Parathyroid adenoma (tissue), 2 donors: Measurements from ENCODE around the gene MRPL42.

Experiments used
- H2AFZ ChIP-seq: fragments of 300-600 bp; sonication (generic); one replicate; pipeline ENCODE4 v1.7.0; 2017; ENCODE audit warnings: antibody characterized with exemption, mild to moderate bottlenecking
- H3K27ac ChIP-seq: fragments of 300-600 bp; sonication (generic); one replicate; pipeline ENCODE4 v1.7.0; 2017
- H3K27me3 ChIP-seq: fragments of 300-600 bp; sonication (generic); one replicate; pipeline ENCODE4 v1.7.0; 2017; ENCODE audit warnings: low read length; ENCODE audit not compliant: control insufficient read depth, insufficient read depth
- H3K36me3 ChIP-seq: fragments of 300-600 bp; sonication (generic); one replicate; pipeline ENCODE4 v1.7.0; 2017; ENCODE audit warnings: low read length; ENCODE audit not compliant: control insufficient read depth, insufficient read depth
- H3K4me1 ChIP-seq: fragments of 300-600 bp; sonication (generic); one replicate; pipeline ENCODE4 v1.7.0; 2017; ENCODE audit warnings: control low read depth
- H3K4me2 ChIP-seq: fragments of 300-600 bp; sonication (generic); one replicate; pipeline ENCODE4 v1.7.0; 2017; ENCODE audit warnings: low read length
- H3K4me3 ChIP-seq: fragments of 300-600 bp; sonication (generic); one replicate; pipeline ENCODE4 v1.7.0; 2017; ENCODE audit warnings: low read depth, low read length
- H3K79me2 ChIP-seq: fragments of 300-600 bp; sonication (generic); one replicate; pipeline ENCODE4 v1.7.0; 2017; ENCODE audit warnings: control low read depth
- H3K9ac ChIP-seq: fragments of 300-600 bp; sonication (generic); one replicate; pipeline ENCODE4 v1.7.0; 2017; ENCODE audit warnings: mild to moderate bottlenecking
- H3K9me3 ChIP-seq: fragments of 300-600 bp; sonication (generic); one replicate; pipeline ENCODE4 v1.7.0; 2017; ENCODE audit warnings: low read length; ENCODE audit not compliant: control insufficient read depth
- CTCF ChIP-seq: fragments of 300-600 bp; sonication (generic); IDR thresholded peaks from one replicate; pipeline ENCODE4 v1.7.0; 2017; ENCODE audit warnings: antibody characterized with exemption, mild to moderate bottlenecking
- donor health status: primary hyperparathyroidism.

MRPL42 gene

GRCh38 chr12:93524386-93525133 lies 57.2 kb downstream of the MRPL42 start:
- H3K36me3 ChIP-seq = no peaks in the 10 kb centered on the region
- H3K9ac ChIP-seq = no peak overlapping the region
- no peak overlapping the region for H3K4me3 ChIP-seq
- H3K4me1 ChIP-seq = no peaks in the 10 kb centered on the region
- H3K27me3 ChIP-seq = no peaks in the 10 kb centered on the region
- no peaks in the 10 kb centered on the region for H3K79me2 ChIP-seq
- no peaks in the 10 kb centered on the region for H3K9me3 ChIP-seq
- TF ChIP-seq CTCF = no peak
- H3K4me2 ChIP-seq = no peak overlapping the region
- H3K27ac ChIP-seq = no peak overlapping the region
- no peak overlapping the region for H2AFZ ChIP-seq

DNA sequence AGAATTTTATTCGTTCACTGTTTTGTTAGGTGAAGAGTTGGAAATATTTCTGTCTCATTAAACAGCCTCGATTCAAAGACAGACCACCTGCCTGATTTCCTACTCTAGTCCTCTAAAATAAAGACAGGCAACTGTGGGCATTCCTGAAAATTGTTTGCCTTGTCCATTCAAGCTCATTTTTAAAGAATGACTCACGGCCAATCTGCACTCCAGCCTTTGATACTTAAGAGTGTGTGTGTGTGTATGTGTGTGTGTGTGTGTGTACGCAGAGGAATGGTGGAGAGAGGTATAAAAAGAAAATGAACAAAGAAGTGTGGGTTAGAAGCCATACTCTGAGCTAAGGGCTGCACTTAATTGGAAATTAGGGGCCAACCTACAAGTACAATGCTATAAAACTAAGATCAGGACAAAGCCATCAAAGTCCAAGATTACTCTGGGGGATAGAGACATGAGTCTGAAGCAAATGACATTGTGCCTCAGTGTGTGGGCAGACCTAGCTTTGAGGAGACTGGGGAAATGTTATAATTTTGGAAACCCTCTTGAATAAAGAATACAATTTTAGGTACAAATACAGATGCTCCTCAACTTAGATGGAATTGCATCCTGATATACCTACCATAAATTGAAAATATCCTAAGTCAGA lies 59.6 kb downstream of the MRPL42 start:
- Histone ChIP-seq H2AFZ (no peak overlapping the region), H3K27me3 (no peaks in the 10 kb centered on the region), H3K36me3 (no peaks in the 10 kb centered on the region), H3K4me3 (no peak overlapping the region), H3K9ac (no peak overlapping the region), H3K79me2 (no peaks in the 10 kb centered on the region), H3K9me3 (no peaks in the 10 kb centered on the region), H3K4me1 (no peaks in the 10 kb centered on the region), H3K4me2 (no peak overlapping the region), H3K27ac (no peak overlapping the region)
- TF ChIP-seq CTCF = no peak

DNA sequence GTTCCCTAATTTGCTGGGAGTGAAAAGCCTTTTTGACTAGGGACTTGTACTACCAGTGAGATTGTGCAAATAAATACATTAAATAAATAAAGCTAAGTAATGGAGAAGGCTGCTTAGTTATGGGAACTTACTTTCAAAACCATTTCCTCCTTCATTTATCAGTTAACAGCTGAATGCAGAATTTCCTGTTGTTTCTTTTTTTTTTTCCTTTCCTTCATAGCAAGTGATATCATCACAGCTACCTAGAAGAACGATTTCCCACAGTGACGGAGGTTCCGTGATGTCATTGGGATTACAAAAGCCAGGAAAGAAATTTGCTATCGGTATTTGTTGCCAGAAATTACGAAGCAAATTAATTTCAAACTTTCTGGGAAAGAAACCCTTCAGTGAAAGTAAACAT lies 63.0 kb downstream of the MRPL42 start:
- H3K36me3 ChIP-seq = no peaks in the 10 kb centered on the region
- H3K4me3 ChIP-seq = no peak overlapping the region
- no peak overlapping the region for H2AFZ ChIP-seq
- no peak overlapping the region for H3K4me2 ChIP-seq
- H3K27ac ChIP-seq = no peak overlapping the region
- H3K9me3 ChIP-seq = no peaks in the 10 kb centered on the region
- TF ChIP-seq CTCF = no peak
- H3K9ac ChIP-seq = no peak overlapping the region
- H3K27me3 ChIP-seq = no peaks in the 10 kb centered on the region
- no peaks in the 10 kb centered on the region for H3K4me1 ChIP-seq
- no peaks in the 10 kb centered on the region for H3K79me2 ChIP-seq

GRCh38 chr12:93533310-93533709 lies 66.0 kb downstream of the MRPL42 start:
- no peaks in the 10 kb centered on the region for H3K4me1 ChIP-seq
- no peak overlapping the region for H2AFZ ChIP-seq
- no peaks in the 10 kb centered on the region for H3K36me3 ChIP-seq
- no peak overlapping the region for H3K27ac ChIP-seq
- no peak overlapping the region for H3K4me2 ChIP-seq
- TF ChIP-seq CTCF = no peak
- no peaks in the 10 kb centered on the region for H3K27me3 ChIP-seq
- no peak overlapping the region for H3K9ac ChIP-seq
- no peaks in the 10 kb centered on the region for H3K9me3 ChIP-seq
- H3K79me2 ChIP-seq = no peaks in the 10 kb centered on the region
- H3K4me3 ChIP-seq = no peak overlapping the region
